Testis (tissue), 2 donors: Measurements from ENCODE around the gene RNF217.

Experiments
- CTCF ChIP-seq, 3 experiments: fragments of 450-650 bp in 2 of 3; fragments of 200-600 bp in 1 of 3; sonication (generic) in 1 of 3; IDR thresholded peaks; one replicate each; pipeline ENCODE4 v1.5.1; 2016 to 2019; ENCODE audit warnings: antibody characterized with exemption in 3 of 3, mild to moderate bottlenecking in 2 of 3, moderate library complexity in 1 of 3
- POLR2A ChIP-seq: fragments of 450-650 bp; IDR thresholded peaks from one replicate; pipeline ENCODE4 v1.6.1; 2017; ENCODE audit warnings: antibody characterized with exemption, mild to moderate bottlenecking, moderate library complexity

DNA sequence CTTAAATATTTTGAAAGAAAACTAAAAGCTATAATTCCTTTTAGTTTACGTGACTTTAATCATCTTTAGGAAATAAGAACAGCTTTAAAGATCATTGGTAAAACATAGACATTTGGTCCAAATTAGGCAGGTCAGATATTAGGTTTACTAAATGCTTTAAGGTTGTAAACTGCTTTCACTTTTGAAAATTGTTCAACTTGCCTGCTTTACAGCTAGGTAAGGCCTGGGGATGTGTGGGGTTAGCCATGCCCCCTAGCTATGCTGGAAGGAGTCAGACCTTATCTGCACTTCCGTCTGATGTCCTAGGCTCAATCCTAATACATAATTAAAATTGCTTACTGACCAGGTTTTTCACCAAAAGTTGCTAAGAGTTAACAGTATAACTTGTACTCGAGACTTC lies 160.8 kb downstream of the RNF217 start:
- TF ChIP-seq CTCF (IDR thresholded peaks at IDR 0.05): no peak
- TF ChIP-seq POLR2A: no peak
